Neural progenitor cell (in vitro differentiated cells): ENCODE measurements around the gene CELSR1. TPM values are rescaled to one million over a fixed set of nuclear protein-coding genes. Genes with fewer than 3 reads are reported as not detected.

Experiments
- DNase-seq: peaks from one replicate; pipeline ENCODE4 v3.0.0-alpha.2; 2016; ENCODE audit warnings: low spot score
- H2AFZ ChIP-seq: fragments of 200-600 bp; sonication (generic); replicated peaks from 2 replicates; pipeline ENCODE4 v1.6.1; 2016; ENCODE audit warnings: antibody characterized with exemption
- H3F3A ChIP-seq: fragments of 200-600 bp; sonication (generic); 2 replicates; pipeline ENCODE4 v1.6.1; 2016; ENCODE audit warnings: antibody characterized with exemption, low read depth
- H3K27ac ChIP-seq: fragments of 200-600 bp; sonication (generic); 2 replicates; pipeline ENCODE4 v1.5.1; 2016; ENCODE audit warnings: mild to moderate bottlenecking
- H3K27me3 ChIP-seq: fragments of 200-600 bp; sonication (generic); 2 replicates; pipeline ENCODE4 v1.6.1; 2016; ENCODE audit warnings: mild to moderate bottlenecking, moderate library complexity
- H3K36me3 ChIP-seq: fragments of 200-600 bp; sonication (generic); 2 replicates; pipeline ENCODE4 v1.5.1; 2016
- H3K4me1 ChIP-seq: fragments of 200-600 bp; sonication (generic); 2 replicates; pipeline ENCODE4 v1.6.1; 2016; ENCODE audit warnings: mixed run types
- H3K4me2 ChIP-seq: fragments of 200-600 bp; sonication (generic); 2 replicates; pipeline ENCODE4 v1.6.1; 2016
- H3K4me3 ChIP-seq: fragments of 200-600 bp; sonication (generic); 2 replicates; pipeline ENCODE4 v1.5.1; 2016
- H3K79me2 ChIP-seq: fragments of 200-600 bp; sonication (generic); 2 replicates; pipeline ENCODE4 v1.6.1; 2016; ENCODE audit warnings: low read depth
- H3K9ac ChIP-seq: fragments of 200-600 bp; sonication (generic); 2 replicates; pipeline ENCODE4 v1.6.1; 2016
- H3K9me3 ChIP-seq: fragments of 200-600 bp; sonication (generic); 2 replicates; pipeline ENCODE4 v1.5.1; 2016; ENCODE audit warnings: low read depth
- H4K20me1 ChIP-seq: fragments of 200-600 bp; sonication (generic); 2 replicates; pipeline ENCODE4 v1.6.1; 2016; ENCODE audit warnings: low read depth
- H3K27ac Mint-ChIP-seq: 3 replicates; pipeline ENCODE4 v1.8.0; 2021; ENCODE audit warnings: mixed read lengths
- H3K27me3 Mint-ChIP-seq: 2 replicates; pipeline ENCODE4 v1.8.0; 2022; ENCODE audit warnings: low read depth, mild to moderate bottlenecking, inconsistent platforms, moderate library complexity, mixed read lengths; ENCODE audit not compliant: insufficient read depth
- H3K36me3 Mint-ChIP-seq: 3 replicates; pipeline ENCODE4 v1.8.0; 2021; ENCODE audit warnings: mixed read lengths
- H3K4me1 Mint-ChIP-seq: 3 replicates; pipeline ENCODE4 v1.8.0; 2021; ENCODE audit warnings: mixed read lengths
- H3K4me3 Mint-ChIP-seq: 3 replicates; pipeline ENCODE4 v1.8.0; 2021; ENCODE audit warnings: mild to moderate bottlenecking, moderate library complexity, mixed read lengths
- H3K9me3 Mint-ChIP-seq: 3 replicates; pipeline ENCODE4 v1.8.0; 2020; ENCODE audit warnings: mixed read lengths
- EZH2 ChIP-seq: fragments of 200-600 bp; sonication (generic); IDR thresholded peaks from 2 replicates; pipeline ENCODE4 v1.6.1; 2017; ENCODE audit warnings: antibody characterized with exemption, mild to moderate bottlenecking, moderate library complexity
- EZH2phosphoT487 ChIP-seq: fragments of 200-600 bp; sonication (generic); IDR thresholded peaks from 2 replicates; pipeline ENCODE4 v1.6.1; 2017; ENCODE audit warnings: antibody characterized with exemption
- total RNA-seq: library from RNA; depleted of rRNA; stranded (reverse); fragments of >200 nt; gene quantifications from 2 replicates; pipeline ENCODE4 v1.2.3, GENCODE V29; 2015; ENCODE audit warnings: low replicate concordance
- TF ChIP-seq, protein P1 (sequence below): fragments of 200-600 bp; sonication (generic); IDR thresholded peaks from 2 replicates; pipeline ENCODE4 v1.5.1; 2017; ENCODE audit warnings: antibody characterized with exemption, mild to moderate bottlenecking

The CELSR1 gene
- total RNA-seq, 1 donor from 2014 or later, result 12.3 TPM

DNA sequence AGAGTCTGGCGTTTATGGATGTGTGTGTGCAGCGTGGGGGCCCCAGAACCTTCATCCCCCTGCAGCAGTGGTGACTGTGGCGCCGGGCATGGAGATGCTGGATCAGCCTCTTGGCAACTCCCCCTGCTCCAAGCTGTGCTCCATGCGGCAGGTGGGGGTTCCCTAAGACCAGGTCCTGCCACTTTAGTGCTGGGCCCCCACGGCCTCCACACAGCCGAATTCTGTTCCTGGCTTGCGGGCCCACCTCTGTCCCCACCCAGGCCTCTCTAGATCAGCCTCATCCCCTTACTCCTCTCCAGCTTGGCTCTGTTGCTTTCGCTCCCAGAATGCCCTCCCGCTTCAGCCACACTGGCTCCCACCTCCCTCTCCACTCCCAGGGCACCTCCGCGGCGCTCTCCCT lies 142.3 kb downstream of the CELSR1 start:
- Mint-ChIP-seq H3K9me3 (no peaks in the 10 kb centered on the region), H3K27me3 (peaks cover 2% of the 10 kb centered on the region), H3K4me1 (peaks cover 3% of the 10 kb centered on the region), H3K27ac (no peak overlapping the region), H3K36me3 (peaks cover 10% of the 10 kb centered on the region), H3K4me3 (no peak overlapping the region)
- DNase-seq, result no peak
- Histone ChIP-seq H3K9me3 (no peaks in the 10 kb centered on the region), H3K79me2 (no peaks in the 10 kb centered on the region), H4K20me1 (no peaks in the 10 kb centered on the region), H3K27ac (no peak overlapping the region), H3K4me3 (no peak overlapping the region), H3K36me3 (no peaks in the 10 kb centered on the region), H3F3A (no peaks in the 10 kb centered on the region), H3K27me3 (no peaks in the 10 kb centered on the region), H3K4me2 (no peak overlapping the region), H3K9ac (no peak overlapping the region), H3K4me1 (no peaks in the 10 kb centered on the region), H2AFZ (no peak overlapping the region)
- no peak for TF ChIP-seq EZH2
- TF ChIP-seq EZH2phosphoT487, result no peak
- TF ChIP-seq, protein P1, sequence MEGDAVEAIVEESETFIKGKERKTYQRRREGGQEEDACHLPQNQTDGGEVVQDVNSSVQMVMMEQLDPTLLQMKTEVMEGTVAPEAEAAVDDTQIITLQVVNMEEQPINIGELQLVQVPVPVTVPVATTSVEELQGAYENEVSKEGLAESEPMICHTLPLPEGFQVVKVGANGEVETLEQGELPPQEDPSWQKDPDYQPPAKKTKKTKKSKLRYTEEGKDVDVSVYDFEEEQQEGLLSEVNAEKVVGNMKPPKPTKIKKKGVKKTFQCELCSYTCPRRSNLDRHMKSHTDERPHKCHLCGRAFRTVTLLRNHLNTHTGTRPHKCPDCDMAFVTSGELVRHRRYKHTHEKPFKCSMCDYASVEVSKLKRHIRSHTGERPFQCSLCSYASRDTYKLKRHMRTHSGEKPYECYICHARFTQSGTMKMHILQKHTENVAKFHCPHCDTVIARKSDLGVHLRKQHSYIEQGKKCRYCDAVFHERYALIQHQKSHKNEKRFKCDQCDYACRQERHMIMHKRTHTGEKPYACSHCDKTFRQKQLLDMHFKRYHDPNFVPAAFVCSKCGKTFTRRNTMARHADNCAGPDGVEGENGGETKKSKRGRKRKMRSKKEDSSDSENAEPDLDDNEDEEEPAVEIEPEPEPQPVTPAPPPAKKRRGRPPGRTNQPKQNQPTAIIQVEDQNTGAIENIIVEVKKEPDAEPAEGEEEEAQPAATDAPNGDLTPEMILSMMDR, result no peak

DNA sequence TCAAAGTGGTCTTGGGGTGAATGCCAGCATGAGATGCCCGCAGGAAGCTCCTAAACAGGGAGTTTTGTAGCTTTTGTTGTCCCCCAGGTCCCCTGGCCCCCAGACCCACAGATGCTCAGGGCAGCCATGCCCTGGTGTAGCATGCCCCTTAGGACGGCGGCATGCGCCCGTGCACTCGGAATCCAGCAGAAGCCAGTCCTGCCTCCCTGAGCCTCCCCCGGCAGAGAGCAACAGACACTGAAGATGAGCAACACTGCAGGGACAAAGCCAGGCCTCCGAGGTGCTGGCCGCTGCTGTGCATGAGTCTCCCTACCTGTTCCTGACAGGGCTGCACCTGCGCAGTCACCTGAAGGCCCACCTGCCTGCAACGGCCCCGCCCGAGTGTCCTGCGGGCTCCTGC lies 142.8 kb downstream of the CELSR1 start:
- H3K9me3 ChIP-seq, result no peaks in the 10 kb centered on the region
- no peaks in the 10 kb centered on the region for H3K36me3 ChIP-seq
- no peak overlapping the region for H3K4me3 ChIP-seq
- H3K27me3 ChIP-seq, result no peaks in the 10 kb centered on the region
- Mint-ChIP-seq H3K27ac (no peak overlapping the region), H3K4me1 (peaks cover 3% of the 10 kb centered on the region), H3K27me3 (peaks cover 4% of the 10 kb centered on the region), H3K36me3 (peaks cover 10% of the 10 kb centered on the region), H3K9me3 (no peaks in the 10 kb centered on the region), H3K4me3 (no peak overlapping the region)
- no peaks in the 10 kb centered on the region for H4K20me1 ChIP-seq
- H3K79me2 ChIP-seq, result no peaks in the 10 kb centered on the region
- DNase-seq, result no peak
- TF ChIP-seq EZH2, result no peak
- TF ChIP-seq, protein P1, result no peak
- TF ChIP-seq EZH2phosphoT487, result no peak
- H3K4me2 ChIP-seq, result no peak overlapping the region
- H3K4me1 ChIP-seq, result no peaks in the 10 kb centered on the region
- H3K9ac ChIP-seq, result no peak overlapping the region
- H3F3A ChIP-seq, result no peaks in the 10 kb centered on the region
- no peak overlapping the region for H3K27ac ChIP-seq
- no peak overlapping the region for H2AFZ ChIP-seq

DNA sequence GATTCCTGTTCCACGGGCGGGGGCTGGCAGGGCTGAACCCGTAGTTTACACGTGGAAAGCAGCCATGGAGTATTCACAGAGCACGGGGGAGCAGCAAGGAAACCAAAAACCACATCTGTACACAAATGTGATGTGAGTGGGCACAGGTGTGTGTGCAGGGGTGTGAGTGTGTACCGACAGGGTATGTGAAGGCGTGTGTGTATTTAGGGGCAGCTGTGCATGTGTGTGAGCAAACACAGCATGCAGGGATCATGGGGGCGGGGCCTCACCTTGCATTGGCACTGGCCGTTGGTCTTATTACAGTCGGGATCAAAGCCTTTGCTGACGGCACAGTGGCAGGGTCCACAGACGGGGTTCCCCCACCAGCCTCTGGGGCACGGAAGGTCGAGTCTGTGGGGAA lies 143.5 kb downstream of the CELSR1 start:
- H3K4me2 ChIP-seq, result no peak overlapping the region
- H3F3A ChIP-seq, result no peaks in the 10 kb centered on the region
- H3K4me1 ChIP-seq, result no peaks in the 10 kb centered on the region
- H3K4me3 ChIP-seq, result no peak overlapping the region
- Mint-ChIP-seq H3K4me1 (peaks cover 3% of the 10 kb centered on the region), H3K27ac (no peak overlapping the region), H3K27me3 (peaks cover 5% of the 10 kb centered on the region), H3K4me3 (no peak overlapping the region), H3K9me3 (no peaks in the 10 kb centered on the region), H3K36me3 (peaks cover 10% of the 10 kb centered on the region)
- no peaks in the 10 kb centered on the region for H3K79me2 ChIP-seq
- DNase-seq, result no peak
- no peaks in the 10 kb centered on the region for H3K36me3 ChIP-seq
- no peak overlapping the region for H3K27ac ChIP-seq
- H3K27me3 ChIP-seq, result no peaks in the 10 kb centered on the region
- TF ChIP-seq, protein P1, result no peak
- no peak for TF ChIP-seq EZH2
- no peak for TF ChIP-seq EZH2phosphoT487
- H4K20me1 ChIP-seq, result no peaks in the 10 kb centered on the region
- H3K9ac ChIP-seq, result no peak overlapping the region
- no peak overlapping the region for H2AFZ ChIP-seq
- no peaks in the 10 kb centered on the region for H3K9me3 ChIP-seq
